Measurements from ENCODE around the gene CDH4. TPM values are rescaled to one million over a fixed set of nuclear protein-coding genes. Genes with fewer than 3 reads are reported as not detected.

The CDH4 gene
- total RNA-seq, 4 donors from 2014 or later = under 0.01 to 0.56 (median 0.19) TPM; not detected in 1

DNA sequence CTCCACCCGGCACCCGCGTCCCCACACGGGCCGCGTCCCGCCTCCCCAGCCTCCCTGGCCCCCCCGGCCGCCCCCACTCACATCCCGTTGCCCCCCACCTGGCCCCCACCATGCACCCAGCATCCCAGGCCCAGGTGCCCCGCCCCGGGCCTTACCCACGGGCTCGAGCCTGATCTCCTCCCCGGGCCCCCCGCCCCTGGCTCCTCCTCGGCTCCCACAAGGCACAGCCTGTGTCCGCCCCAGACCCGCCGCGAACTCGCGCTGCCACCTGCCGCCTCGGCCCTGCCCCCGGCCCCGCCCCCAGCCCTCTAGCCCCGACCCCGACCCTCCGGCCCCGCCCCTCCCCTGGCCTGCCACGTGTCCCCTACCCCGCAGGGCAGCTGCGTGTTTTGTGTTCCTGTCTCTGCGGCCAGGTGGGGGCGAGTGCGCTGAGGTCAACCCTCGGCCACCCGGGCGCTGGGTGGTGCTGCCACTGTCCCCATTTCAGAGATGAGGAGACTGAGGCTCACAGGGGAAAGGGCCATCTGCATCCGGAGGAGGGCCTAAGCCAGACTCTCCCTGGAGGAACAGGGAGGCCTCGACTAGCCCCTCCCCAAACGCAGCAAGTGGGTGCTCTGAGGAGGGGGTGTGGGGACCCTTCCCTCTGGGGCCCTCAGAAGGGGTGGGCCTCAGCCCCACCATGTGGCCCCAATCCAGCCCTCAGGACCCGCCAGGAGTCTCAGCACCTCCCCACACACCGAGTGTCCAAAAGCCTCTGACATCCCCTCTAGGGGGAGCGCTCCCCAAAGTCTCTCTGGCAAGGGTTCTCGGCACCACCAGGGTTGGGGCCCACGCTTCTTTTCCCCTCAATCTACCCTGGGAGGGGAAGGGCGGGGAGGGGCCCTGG, 713.8 kb downstream of the CDH4 start:
- DNase-seq (ENCODE audit: low spot score) (no peak), ATAC-seq (ENCODE audit: low FRiP score) (no peak)
- TF ChIP-seq, protein P1, sequence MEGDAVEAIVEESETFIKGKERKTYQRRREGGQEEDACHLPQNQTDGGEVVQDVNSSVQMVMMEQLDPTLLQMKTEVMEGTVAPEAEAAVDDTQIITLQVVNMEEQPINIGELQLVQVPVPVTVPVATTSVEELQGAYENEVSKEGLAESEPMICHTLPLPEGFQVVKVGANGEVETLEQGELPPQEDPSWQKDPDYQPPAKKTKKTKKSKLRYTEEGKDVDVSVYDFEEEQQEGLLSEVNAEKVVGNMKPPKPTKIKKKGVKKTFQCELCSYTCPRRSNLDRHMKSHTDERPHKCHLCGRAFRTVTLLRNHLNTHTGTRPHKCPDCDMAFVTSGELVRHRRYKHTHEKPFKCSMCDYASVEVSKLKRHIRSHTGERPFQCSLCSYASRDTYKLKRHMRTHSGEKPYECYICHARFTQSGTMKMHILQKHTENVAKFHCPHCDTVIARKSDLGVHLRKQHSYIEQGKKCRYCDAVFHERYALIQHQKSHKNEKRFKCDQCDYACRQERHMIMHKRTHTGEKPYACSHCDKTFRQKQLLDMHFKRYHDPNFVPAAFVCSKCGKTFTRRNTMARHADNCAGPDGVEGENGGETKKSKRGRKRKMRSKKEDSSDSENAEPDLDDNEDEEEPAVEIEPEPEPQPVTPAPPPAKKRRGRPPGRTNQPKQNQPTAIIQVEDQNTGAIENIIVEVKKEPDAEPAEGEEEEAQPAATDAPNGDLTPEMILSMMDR (IDR thresholded peaks at IDR 0.05) = no peak

DNA sequence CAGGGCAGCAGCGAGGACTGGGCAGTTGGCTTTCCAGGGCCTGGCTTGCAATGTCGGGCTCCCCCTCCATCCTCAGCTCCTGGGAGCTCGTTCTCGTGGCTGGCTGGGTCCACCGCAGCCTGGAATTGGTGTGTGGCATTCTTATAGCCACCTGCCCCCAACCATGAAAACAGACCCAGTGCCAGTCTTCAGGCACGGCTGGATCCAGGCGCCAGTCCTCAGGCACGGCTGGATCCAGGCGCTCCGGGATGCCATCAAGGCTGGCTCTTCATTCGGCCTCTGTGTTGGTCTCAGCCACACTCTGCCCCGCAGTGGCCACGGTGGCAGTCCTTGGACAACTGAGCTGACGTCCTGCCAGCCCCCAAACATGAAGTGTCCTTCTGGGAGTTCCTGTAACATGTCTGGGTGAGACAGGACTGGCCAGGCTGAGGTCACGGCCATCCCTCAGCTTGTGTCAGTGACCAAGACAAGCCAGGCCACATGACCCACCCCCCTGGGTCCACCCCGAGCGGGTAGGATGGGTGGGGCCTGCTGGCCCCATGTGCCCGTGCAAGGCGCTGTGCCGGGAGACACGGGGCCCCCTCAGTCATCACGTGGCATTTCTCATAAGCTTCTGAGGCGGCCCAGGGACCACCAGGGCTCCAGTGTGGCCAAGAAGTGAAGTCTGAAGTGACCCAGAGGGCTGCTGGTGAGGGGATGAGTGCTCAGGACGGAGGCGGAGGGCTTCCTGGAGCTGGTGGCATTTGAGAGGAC, 714.6 kb downstream of the CDH4 start:
- TF ChIP-seq, protein P1 (IDR thresholded peaks at IDR 0.05) = no peak
- ATAC-seq (ENCODE audit: low FRiP score) (peak; percentile 29), DNase-seq (ENCODE audit: low spot score) (no peak)

DNA sequence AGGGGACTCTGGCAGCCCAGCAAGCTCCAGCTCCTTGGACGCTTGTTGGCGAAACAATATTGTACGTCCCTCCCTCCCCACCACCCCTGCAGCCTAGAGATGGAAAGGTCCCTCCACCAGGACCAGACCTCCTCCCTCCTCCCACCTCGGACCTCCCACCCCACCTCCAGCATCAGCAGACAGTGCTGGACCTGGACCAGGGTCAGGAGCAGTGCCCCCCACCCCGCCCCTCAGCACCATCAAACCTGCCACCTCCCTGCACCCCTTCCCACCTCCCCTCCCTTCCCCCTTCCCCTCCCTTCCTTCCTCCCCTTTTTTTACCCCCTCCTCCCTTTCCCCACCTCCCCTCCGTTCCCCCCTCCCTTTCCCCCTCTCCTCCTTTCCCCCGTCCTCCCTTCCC, 715.2 kb downstream of the CDH4 start:
- TF ChIP-seq, protein P1 (IDR thresholded peaks at IDR 0.05) = no peak
- ATAC-seq (ENCODE audit: low FRiP score) (no peak), DNase-seq (ENCODE audit: low spot score) (no peak)

DNA sequence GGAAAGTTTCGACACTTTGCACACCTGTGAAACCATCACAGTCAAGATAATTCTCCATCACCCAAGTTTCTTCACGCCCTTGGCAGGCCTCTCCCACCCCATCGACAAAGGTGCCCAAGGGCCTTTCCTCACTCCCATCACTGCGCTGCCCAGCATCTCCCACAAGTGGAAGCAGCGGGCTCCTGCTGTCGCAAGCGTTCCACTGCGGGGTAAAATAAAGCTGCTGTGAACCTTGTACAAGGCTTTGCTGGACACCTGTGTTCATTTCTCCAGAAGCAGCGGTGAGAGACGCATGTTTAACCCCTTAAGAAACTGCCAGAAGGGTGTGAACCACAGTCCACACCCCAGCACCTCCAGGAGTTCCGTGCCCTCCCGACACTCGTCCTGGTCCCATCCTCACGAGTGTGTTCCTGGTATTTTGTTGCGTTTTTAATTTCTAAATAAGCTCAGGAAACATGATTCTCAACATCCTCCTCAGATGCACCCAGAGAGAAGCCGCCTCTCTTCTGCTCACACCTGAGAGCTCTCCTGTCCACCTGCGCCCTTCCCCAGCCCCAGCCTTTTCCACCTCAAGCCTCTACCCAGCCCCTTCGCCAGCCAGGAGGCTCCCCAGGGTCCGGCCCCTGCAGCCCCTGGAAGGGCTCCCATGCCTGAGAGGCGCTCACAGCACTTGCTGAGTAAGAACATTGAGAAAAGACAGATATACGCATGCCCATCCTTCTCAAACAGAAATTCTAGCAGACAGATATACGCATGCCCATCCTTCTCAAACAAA, 716.2 kb downstream of the CDH4 start:
- no peak for DNase-seq (ENCODE audit: low spot score)
- no peak for ATAC-seq (ENCODE audit: low FRiP score)
- TF ChIP-seq, protein P1 (IDR thresholded peaks at IDR 0.05) = no peak

DNA sequence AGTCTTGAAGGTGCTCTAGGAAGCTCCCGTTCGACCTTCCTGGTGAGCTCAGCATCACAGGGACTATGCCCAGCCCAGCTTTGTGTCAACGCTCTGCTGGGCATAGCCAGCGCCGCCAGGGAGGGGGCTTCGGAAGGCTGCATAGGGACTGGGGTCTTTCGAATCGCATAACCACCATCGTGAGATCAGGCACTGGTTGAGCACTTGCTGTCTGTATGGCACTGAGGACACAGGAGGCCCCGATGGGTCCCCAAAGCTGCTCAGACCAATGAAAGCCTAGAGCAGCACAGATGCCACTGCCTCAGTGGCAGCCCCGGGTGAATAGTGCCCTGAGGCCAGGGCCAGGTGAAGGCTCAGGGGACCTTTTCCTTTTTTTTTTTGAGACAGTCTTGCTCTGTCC, 716.9 kb downstream of the CDH4 start:
- no peak for ATAC-seq (ENCODE audit: low FRiP score)
- no peak for DNase-seq (ENCODE audit: low spot score)
- TF ChIP-seq, protein P1 (IDR thresholded peaks at IDR 0.05) = no peak

DNA sequence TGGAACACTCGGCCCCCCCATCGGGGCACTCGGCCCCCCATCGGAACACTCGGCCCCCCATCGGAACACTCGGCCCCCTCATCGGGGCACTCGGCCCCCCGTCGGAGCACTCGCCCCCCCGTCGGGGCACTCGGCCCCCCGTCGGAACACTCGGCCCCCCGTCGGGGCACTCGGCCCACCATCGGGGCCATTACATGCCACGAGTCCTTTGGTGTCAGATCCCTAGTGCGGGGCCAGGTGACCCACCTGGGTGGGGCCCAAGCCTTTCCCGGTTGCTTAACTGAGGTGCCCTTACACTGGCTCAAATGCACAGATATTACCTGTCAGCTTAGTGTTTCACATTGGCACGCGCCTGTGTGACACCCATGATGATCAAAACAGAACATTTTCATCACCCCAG, 717.7 kb downstream of the CDH4 start:
- ATAC-seq (ENCODE audit: low FRiP score) (no peak), DNase-seq (ENCODE audit: low spot score) (no peak)
- TF ChIP-seq, protein P1 (IDR thresholded peaks at IDR 0.05) = no peak
